GM12872 (cell line): ENCODE data around the gene PARK7.

Experiments used
- TF ChIP-seq, protein P1 (sequence below): IDR thresholded peaks from 3 replicates; pipeline ENCODE4 v1.5.1; 2011; ENCODE audit warnings: low read depth, mild to moderate bottlenecking, low read length, moderate library complexity; ENCODE audit not compliant: insufficient read depth

PARK7 gene

DNA sequence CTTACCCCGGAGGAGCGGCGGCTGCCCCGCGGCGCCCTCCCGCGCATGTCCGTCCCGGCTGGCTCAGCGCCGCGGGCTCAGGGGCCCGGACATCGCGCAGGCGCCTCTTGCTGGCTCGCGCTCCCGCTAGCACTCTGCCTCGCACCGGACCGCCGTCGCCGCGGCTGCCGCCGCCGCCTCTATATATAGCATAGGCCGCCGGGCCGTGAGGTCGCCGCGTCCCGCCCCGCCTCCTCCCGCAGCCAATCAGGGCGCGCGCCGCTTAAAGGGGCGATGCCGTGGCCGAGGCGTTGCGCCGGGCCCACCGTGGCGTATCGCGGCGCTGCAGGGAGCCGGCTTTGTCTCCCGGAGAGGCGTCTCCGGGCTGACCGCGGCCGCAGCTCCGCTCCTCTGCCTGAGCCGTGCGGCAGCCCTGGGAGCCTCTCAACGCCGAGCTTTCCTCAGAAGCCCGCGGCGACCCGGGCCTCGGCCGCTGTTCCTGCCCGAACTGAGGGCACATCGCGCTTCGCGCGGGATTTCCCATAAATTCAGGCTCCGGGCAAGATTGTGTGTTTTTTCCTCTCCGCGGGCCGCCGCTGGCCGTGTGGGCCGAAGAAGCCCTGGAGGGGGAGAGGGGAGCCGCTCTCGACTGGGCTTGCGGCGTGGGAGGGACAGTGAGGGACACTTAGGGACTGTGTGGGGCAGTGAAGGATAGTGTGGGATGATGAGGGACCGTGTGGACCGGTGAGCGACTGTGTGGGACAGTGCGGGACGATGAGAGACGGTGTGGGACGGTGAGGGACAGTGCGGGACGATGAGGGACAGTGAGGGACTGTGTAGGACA is 64.9 kb downstream of the PARK7 start, which contains the start of gene ERRFI1:
ERRFI1 (minus strand) TSS at position 157 of the 823 bp plus-strand sequence. CDS start 10,690 bp downstream, outside the sequence.
- TF ChIP-seq, protein P1, sequence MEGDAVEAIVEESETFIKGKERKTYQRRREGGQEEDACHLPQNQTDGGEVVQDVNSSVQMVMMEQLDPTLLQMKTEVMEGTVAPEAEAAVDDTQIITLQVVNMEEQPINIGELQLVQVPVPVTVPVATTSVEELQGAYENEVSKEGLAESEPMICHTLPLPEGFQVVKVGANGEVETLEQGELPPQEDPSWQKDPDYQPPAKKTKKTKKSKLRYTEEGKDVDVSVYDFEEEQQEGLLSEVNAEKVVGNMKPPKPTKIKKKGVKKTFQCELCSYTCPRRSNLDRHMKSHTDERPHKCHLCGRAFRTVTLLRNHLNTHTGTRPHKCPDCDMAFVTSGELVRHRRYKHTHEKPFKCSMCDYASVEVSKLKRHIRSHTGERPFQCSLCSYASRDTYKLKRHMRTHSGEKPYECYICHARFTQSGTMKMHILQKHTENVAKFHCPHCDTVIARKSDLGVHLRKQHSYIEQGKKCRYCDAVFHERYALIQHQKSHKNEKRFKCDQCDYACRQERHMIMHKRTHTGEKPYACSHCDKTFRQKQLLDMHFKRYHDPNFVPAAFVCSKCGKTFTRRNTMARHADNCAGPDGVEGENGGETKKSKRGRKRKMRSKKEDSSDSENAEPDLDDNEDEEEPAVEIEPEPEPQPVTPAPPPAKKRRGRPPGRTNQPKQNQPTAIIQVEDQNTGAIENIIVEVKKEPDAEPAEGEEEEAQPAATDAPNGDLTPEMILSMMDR, result no peak

DNA sequence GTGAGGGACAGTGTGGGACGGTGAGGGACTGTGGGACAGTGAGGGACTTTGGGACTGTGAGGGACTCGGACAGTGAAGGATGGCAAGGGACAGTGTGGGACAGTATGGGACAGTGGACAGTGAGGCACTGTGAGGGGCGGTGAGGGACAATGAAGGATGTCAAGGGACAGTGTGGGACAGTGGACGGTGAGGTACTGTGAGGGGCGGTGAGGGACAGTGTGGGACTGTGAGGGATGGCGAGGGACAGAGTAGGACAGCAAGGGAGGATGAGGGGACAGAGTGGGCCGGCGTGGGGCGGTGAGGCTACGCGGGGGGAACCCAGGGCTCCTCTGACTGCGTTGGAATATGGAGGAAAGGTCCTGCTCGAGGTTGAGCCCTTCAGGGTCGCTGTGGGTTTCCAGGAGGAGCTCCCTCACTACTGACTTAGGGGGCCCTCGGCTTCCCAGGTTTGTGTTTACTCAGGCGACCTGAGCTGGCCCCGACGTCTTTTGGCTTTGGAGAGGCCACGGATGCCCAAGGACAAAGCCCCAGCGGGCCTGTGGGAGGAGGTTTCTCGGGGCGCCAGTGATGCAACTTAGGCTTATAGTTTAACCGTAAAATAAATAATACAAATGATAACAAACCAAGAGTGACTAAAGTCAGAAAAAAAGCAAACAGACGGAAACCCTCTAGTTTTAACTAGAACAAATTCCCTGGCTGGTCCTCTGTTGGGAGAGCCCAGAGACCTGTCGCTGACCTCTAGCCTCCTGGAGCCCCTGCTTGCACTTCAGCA is 65.7 kb downstream of the PARK7 start:
- TF ChIP-seq, protein P1, result no peak

DNA sequence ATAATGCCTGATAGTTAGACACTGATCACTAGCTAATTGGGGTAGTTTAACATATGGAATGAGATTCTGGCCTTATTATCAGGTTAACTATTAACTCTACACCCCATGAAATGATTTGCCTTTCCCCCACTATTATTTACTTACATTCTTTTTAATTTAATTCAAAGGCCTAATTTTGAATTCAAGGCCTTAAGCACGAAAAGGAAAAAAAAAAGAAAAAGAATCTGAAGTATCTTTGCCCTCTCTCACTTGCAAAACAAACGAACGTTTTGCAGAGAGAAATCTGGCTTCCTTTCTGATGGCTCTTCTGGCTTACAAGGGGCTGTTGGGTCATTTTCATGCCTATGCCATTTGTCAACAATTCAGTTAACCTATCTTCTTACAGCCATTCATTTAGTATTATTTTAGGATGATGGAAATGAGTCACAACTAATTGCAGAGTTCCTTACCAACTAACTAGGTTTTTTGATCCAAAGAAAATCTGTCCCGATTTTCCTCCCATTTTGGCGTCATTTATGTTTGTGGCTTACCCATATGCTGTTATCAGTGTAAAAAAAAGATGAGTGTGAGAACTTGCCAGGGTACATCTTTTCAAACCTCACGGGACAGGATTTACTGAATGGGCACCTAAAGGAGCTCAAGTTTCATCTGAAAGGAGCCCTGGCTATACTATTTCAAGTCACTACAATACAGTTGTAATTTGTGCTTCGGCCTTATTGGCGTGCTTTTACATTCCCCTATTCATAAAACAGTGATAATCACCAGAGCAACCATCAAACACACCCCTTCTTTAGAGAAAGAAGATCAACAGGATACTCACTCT is 66.4 kb downstream of the PARK7 start:
- TF ChIP-seq, protein P1, result no peak

DNA sequence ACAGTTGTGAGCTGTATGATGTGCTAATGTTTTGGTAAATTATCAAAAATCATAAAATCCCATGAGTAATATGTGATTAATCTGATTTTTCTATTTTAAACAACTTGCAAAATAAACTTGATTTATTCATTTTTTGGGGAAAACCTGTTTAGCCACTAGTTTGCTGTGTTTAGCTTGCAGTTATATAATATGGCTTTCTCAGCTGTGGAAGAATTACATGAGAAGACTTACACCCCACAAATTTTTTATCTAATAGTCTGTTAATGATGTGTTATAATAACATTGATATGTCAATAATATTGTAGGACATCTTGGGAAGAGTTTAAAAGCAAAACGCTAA is 67.0 kb downstream of the PARK7 start:
- TF ChIP-seq, protein P1, result no peak

DNA sequence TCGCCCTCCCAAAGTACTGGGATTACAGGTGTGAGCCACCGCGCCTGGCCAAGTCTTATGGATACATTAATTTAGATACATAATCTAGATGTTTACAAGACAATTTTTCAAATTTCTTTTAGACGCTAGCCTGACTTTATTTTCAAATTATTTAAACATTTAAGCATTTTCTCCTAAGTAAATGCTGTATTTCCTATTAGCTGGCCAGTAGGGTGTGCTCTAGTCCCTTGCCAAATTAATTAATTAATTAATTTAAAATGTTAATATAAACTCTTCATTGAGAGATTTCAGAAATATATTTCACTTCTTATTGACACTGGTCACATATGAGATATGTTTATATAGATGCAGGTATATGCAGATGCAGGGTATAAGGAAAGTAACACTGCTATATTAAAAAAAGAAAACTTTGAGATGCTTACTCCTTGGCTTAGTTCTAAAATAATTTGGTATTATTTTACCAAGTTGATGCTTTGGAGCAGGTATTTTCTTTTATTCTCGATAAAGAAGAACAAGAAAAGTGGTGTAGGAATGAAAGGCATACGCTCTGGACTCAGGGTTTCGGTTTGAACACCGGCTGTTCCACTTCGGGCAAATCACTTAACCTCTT is 69.8 kb downstream of the PARK7 start:
- TF ChIP-seq, protein P1, result 0 out of 3 replicates have a peak, but pooled peaks have one; percentile 23

DNA sequence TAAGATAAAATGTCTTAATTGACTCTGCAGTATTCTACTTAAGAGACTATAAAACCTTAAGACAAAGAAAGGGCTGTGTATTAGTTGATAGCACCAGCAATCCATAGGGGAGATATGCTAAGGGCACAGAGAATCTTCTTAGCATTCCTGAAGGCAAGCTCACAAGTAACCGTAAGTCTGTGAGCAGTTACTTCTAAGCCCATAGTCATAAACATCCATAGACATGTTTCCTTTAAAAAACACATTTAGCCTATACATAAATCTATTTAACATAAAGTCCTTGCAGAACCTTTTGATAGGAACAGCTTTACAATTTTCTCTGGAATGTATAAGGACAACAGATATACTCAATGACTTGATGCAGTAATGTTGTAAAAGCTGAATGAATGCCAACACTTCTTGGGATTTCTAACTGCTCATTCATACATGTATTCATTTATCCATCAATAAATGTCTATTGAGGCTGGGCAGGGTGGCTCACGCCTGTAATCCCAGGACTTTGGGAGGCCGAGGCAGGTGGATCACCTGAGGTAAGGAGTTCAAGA is 70.9 kb downstream of the PARK7 start:
- TF ChIP-seq, protein P1, result no peak
